Mucosa of descending colon (tissue), 3 donors: Measurements from ENCODE around the gene ATRNL1. TPM values are rescaled to one million over a fixed set of nuclear protein-coding genes. Genes with fewer than 3 reads are reported as not detected.

ENCODE experiments used
- ATAC-seq: fragments of 200-7000 bp; cut with Tn5 transposase; one replicate; pipeline ENCODE4 v1.9.1; 2020; ENCODE audit warnings: mild to moderate bottlenecking, moderate library complexity
- DNase-seq, 3 donors: peaks; one replicate each; pipeline ENCODE4 v3.0.0-alpha.2; 2020
- H3K36me3 ChIP-seq: fragments of 200-600 bp; one replicate; pipeline ENCODE4 v1.8.0; 2021; ENCODE audit warnings: low read depth, mild to moderate bottlenecking
- H3K4me1 ChIP-seq: fragments of 200-600 bp; one replicate; pipeline ENCODE4 v1.8.0; 2021; ENCODE audit warnings: low read depth, mild to moderate bottlenecking
- H3K4me3 ChIP-seq: fragments of 200-600 bp; one replicate; pipeline ENCODE4 v1.8.0; 2021; ENCODE audit warnings: mild to moderate bottlenecking
- H3K9me3 ChIP-seq: fragments of 200-600 bp; one replicate; pipeline ENCODE4 v1.8.0; 2021; ENCODE audit warnings: mild to moderate bottlenecking
- CTCF ChIP-seq: fragments of 200-600 bp; IDR thresholded peaks from one replicate; pipeline ENCODE4 v1.8.0; 2022; ENCODE audit warnings: antibody characterized with exemption, mild to moderate bottlenecking
- intact Hi-C, 2 donors: fragments of 100-400 bp; cut with DNase I in 1 of 2; cut with micrococcal nuclease in 1 of 2; formaldehyde crosslinking; loops; one replicate each; pipeline versions ENCODE4 v1.11.0 to v1.11.1; 2022; cut with DNase I, micrococcal nuclease
- total RNA-seq, 3 donors: library from RNA; stranded (reverse); fragmentation: NEBNext Ultra II Directional in 2 of 3; extraction: Animal tissue kit (Norgen Biotek cat#: 25700) in 2 of 3; gene quantifications; one replicate each; pipeline versions ENCODE4 v1.2.1 to v1.2.4, GENCODE V29; 2021 to 2023
- donor health status: DM: no; HTN: no; CAD: no; lungs with moderate emphysema.
- donor health status: DM: no; HTN: no; CAD: no.
- donor health status: DM: no; HTN: yes; CAD: no.

Gene ATRNL1
- total RNA-seq, 3 donors from 2014 or later: 0.58 to 61.7 (median 1.8) TPM

- ATAC-seq: no peak
Observed at GRCh38 chr10:115988380-115988779, 895.2 kb downstream of the ATRNL1 start.

DNA sequence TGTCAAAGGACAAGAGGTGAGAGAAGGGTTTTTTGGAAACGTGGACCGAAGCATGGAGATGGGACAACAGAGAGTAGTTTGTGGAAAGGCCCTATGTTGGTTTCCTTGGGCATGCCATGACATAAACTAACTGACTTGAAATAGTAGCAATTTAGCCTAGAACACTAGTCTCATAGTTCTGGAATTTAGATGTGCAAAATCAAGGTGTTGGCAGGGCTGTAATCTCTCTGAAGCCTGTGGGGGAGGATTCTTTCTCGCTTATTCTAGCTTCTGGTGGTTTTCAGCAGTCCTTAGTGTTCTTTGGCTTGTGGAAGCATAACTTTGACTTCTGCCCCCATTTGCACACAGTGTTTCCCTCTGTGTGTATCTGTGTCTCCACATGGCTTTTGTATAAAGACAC lies 896.5 kb downstream of the ATRNL1 start:
- H3K4me3 ChIP-seq: no peak overlapping the region

More at GRCh38 chr10:115988380-115988779, 895.2 kb downstream of the ATRNL1 start:
- TF ChIP-seq CTCF: no peak
- Histone ChIP-seq H3K9me3 (no peaks in the 10 kb centered on the region), H3K4me1 (no peaks in the 10 kb centered on the region), H3K36me3 (no peaks in the 10 kb centered on the region), H3K4me3 (no peak overlapping the region)
- intact Hi-C loops: no loop called here
- DNase-seq: no peak

DNA sequence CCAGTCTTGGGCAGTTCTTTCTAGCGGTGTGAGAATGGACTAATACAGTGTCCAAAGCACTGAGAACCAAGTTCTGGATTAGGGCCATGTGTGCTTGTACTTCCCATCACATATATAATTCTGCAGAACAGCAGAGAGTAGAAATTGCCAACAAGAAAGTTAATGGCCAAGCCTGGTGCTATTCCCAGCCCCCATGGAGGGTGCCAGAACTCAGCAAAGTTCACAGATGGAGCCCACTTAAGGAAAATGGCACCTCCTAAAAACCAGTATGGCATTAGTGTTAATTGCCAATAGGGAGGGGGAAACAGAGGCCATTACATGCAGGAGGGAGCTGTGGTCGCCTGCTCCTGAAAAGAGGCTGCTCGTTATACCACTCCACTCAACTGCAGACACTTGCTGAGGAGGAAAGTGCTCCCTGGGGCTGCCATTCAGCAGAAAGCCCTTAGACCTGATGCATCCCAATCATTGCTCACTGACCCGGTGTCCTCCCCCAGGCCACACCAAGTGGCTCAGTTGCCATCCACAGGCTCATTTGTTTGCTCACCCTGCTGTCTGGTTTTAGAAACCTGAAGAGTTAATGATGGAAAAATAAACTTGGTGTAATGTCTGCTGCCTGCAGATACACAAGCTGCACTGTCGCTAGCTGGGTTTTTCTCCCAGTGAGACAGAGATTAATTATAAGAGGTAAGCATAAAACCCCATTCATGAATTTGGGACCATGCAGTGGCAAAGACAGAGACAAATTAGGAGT lies 899.2 kb downstream of the ATRNL1 start:
- H3K4me1 ChIP-seq: no peaks in the 10 kb centered on the region
- ATAC-seq (no peak), DNase-seq (no peak)
- H3K9me3 ChIP-seq: no peaks in the 10 kb centered on the region
- H3K4me3 ChIP-seq: no peak overlapping the region
- no peaks in the 10 kb centered on the region for H3K36me3 ChIP-seq
- TF ChIP-seq CTCF: no peak
- intact Hi-C loops: no loop called here

More for the DNA sequence above, 896.5 kb downstream of the ATRNL1 start:
- Histone ChIP-seq H3K9me3 (no peaks in the 10 kb centered on the region), H3K4me1 (no peaks in the 10 kb centered on the region), H3K36me3 (no peaks in the 10 kb centered on the region)
- DNase-seq (no peak), ATAC-seq (no peak)
- intact Hi-C loops: no loop called here
- TF ChIP-seq CTCF: no peak

GRCh38 chr10:115996031-115996430 lies 902.9 kb downstream of the ATRNL1 start:
- Histone ChIP-seq H3K4me3 (no peak overlapping the region), H3K4me1 (no peaks in the 10 kb centered on the region), H3K36me3 (no peaks in the 10 kb centered on the region), H3K9me3 (no peaks in the 10 kb centered on the region)
- intact Hi-C loops: no loop called here
- ATAC-seq: no peak
- no peak for TF ChIP-seq CTCF
- no peak for DNase-seq

- no peak for ATAC-seq
- H3K4me1 ChIP-seq: no peaks in the 10 kb centered on the region
- no peak for TF ChIP-seq CTCF
- intact Hi-C loops: no loop called here
- no peaks in the 10 kb centered on the region for H3K36me3 ChIP-seq
- no peaks in the 10 kb centered on the region for H3K9me3 ChIP-seq
- no peak for DNase-seq
- no peak overlapping the region for H3K4me3 ChIP-seq
Observed at GRCh38 chr10:115998301-115998700, 905.1 kb downstream of the ATRNL1 start.

Other genes with a start within 250 kb of the ATRNL1 start
- gene TRUB1, start 155.2 kb upstream of the ATRNL1 start, total RNA-seq: 10 to 100 TPM; 13.3 to 16.5 (median 15.9) TPM